Parathyroid adenoma (tissue), 2 donors: Measurements from ENCODE around the gene CYB5RL.

Experiments
- H2AFZ ChIP-seq: fragments of 300-600 bp; sonication (generic); one replicate; pipeline ENCODE4 v1.7.0; 2017; ENCODE audit warnings: antibody characterized with exemption, mild to moderate bottlenecking
- H3K27ac ChIP-seq: fragments of 300-600 bp; sonication (generic); one replicate; pipeline ENCODE4 v1.7.0; 2017
- H3K27me3 ChIP-seq: fragments of 300-600 bp; sonication (generic); one replicate; pipeline ENCODE4 v1.7.0; 2017; ENCODE audit warnings: low read length; ENCODE audit not compliant: control insufficient read depth, insufficient read depth
- H3K36me3 ChIP-seq: fragments of 300-600 bp; sonication (generic); one replicate; pipeline ENCODE4 v1.7.0; 2017; ENCODE audit warnings: low read length; ENCODE audit not compliant: control insufficient read depth, insufficient read depth
- H3K4me1 ChIP-seq: fragments of 300-600 bp; sonication (generic); one replicate; pipeline ENCODE4 v1.7.0; 2017; ENCODE audit warnings: control low read depth
- H3K4me2 ChIP-seq: fragments of 300-600 bp; sonication (generic); one replicate; pipeline ENCODE4 v1.7.0; 2017; ENCODE audit warnings: low read length
- H3K4me3 ChIP-seq: fragments of 300-600 bp; sonication (generic); one replicate; pipeline ENCODE4 v1.7.0; 2017; ENCODE audit warnings: low read depth, low read length
- H3K79me2 ChIP-seq: fragments of 300-600 bp; sonication (generic); one replicate; pipeline ENCODE4 v1.7.0; 2017; ENCODE audit warnings: control low read depth
- H3K9ac ChIP-seq: fragments of 300-600 bp; sonication (generic); one replicate; pipeline ENCODE4 v1.7.0; 2017; ENCODE audit warnings: mild to moderate bottlenecking
- H3K9me3 ChIP-seq: fragments of 300-600 bp; sonication (generic); one replicate; pipeline ENCODE4 v1.7.0; 2017; ENCODE audit warnings: low read length; ENCODE audit not compliant: control insufficient read depth
- CTCF ChIP-seq: fragments of 300-600 bp; sonication (generic); IDR thresholded peaks from one replicate; pipeline ENCODE4 v1.7.0; 2017; ENCODE audit warnings: antibody characterized with exemption, mild to moderate bottlenecking
- donor health status: primary hyperparathyroidism.

The CYB5RL gene

GRCh38 chr1:54177726-54178125 lies 22.1 kb downstream of the CYB5RL start:
- H3K9me3 ChIP-seq, result no peaks in the 10 kb centered on the region
- no peak for TF ChIP-seq CTCF
- H2AFZ ChIP-seq, result no peak overlapping the region
- no peak overlapping the region for H3K4me2 ChIP-seq
- no peaks in the 10 kb centered on the region for H3K36me3 ChIP-seq
- no peaks in the 10 kb centered on the region for H3K27me3 ChIP-seq
- H3K27ac ChIP-seq, result no peak overlapping the region
- H3K79me2 ChIP-seq, result no peaks in the 10 kb centered on the region
- H3K4me3 ChIP-seq, result no peak overlapping the region
- H3K9ac ChIP-seq, result no peak overlapping the region
- H3K4me1 ChIP-seq, result no peaks in the 10 kb centered on the region

GRCh38 chr1:54176621-54177327 lies 23.1 kb downstream of the CYB5RL start:
- H3K4me2 ChIP-seq, result no peak overlapping the region
- H3K9me3 ChIP-seq, result no peaks in the 10 kb centered on the region
- H2AFZ ChIP-seq, result no peak overlapping the region
- H3K4me1 ChIP-seq, result no peaks in the 10 kb centered on the region
- H3K79me2 ChIP-seq, result no peaks in the 10 kb centered on the region
- TF ChIP-seq CTCF, result no peak
- no peak overlapping the region for H3K27ac ChIP-seq
- H3K36me3 ChIP-seq, result no peaks in the 10 kb centered on the region
- no peak overlapping the region for H3K9ac ChIP-seq
- no peaks in the 10 kb centered on the region for H3K27me3 ChIP-seq
- H3K4me3 ChIP-seq, result no peak overlapping the region

- TF ChIP-seq CTCF, result no peak
- H3K9ac ChIP-seq, result no peak overlapping the region
- H2AFZ ChIP-seq, result no peak overlapping the region
These were observed 25.7 kb downstream of the CYB5RL start for GRCh38 chr1:54174106-54174505.

GRCh38 chr1:54173681-54174080 lies 26.1 kb downstream of the CYB5RL start:
- Histone ChIP-seq H3K27me3 (no peaks in the 10 kb centered on the region), H3K9me3 (no peaks in the 10 kb centered on the region), H3K79me2 (no peaks in the 10 kb centered on the region), H2AFZ (no peak overlapping the region), H3K9ac (no peak overlapping the region), H3K4me1 (no peaks in the 10 kb centered on the region), H3K4me3 (no peak overlapping the region), H3K4me2 (no peak overlapping the region), H3K36me3 (no peaks in the 10 kb centered on the region), H3K27ac (no peak overlapping the region)
- no peak for TF ChIP-seq CTCF

More at GRCh38 chr1:54174106-54174505, 25.7 kb downstream of the CYB5RL start:
- Histone ChIP-seq H3K27me3 (no peaks in the 10 kb centered on the region), H3K9me3 (no peaks in the 10 kb centered on the region), H3K4me1 (no peaks in the 10 kb centered on the region), H3K27ac (no peak overlapping the region), H3K4me3 (no peak overlapping the region), H3K79me2 (no peaks in the 10 kb centered on the region), H3K4me2 (no peak overlapping the region), H3K36me3 (no peaks in the 10 kb centered on the region)
